Measurements from ENCODE around the gene SIPA1.

DNA sequence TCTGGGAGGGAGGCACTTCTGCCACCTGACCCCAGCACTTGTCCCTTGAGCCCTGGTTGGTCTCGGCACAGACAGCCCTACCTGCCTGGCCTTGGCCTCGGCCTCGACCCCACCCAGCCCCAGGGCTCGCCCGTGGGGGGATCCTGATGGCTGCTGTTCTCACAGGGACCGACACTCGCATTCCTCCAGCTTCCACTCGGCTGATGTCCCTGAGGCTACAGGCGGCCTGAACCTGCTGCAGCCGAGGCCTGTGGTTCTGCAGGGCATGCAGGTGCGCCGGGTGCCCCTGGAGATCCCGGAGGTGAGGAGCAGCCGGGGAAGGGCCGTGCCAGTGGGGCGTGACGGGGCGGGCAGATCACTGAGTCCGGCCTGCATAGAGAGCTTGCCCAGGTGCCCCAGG, 17.2 kb upstream of the SIPA1 start:
- TF ChIP-seq, protein P1, sequence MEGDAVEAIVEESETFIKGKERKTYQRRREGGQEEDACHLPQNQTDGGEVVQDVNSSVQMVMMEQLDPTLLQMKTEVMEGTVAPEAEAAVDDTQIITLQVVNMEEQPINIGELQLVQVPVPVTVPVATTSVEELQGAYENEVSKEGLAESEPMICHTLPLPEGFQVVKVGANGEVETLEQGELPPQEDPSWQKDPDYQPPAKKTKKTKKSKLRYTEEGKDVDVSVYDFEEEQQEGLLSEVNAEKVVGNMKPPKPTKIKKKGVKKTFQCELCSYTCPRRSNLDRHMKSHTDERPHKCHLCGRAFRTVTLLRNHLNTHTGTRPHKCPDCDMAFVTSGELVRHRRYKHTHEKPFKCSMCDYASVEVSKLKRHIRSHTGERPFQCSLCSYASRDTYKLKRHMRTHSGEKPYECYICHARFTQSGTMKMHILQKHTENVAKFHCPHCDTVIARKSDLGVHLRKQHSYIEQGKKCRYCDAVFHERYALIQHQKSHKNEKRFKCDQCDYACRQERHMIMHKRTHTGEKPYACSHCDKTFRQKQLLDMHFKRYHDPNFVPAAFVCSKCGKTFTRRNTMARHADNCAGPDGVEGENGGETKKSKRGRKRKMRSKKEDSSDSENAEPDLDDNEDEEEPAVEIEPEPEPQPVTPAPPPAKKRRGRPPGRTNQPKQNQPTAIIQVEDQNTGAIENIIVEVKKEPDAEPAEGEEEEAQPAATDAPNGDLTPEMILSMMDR (IDR thresholded peaks at IDR 0.05), result no peak
- TF ChIP-seq REST (IDR thresholded peaks at IDR 0.05; ENCODE audit: insufficient read depth in 1 of 2, low read depth in 2 of 2, low read length in 1 of 2) (no peak), SIN3A (IDR thresholded peaks at IDR 0.05; ENCODE audit: borderline replicate concordance, insufficient read depth, low read depth, low read length) (no peak)

Data from Panc1 (cell line).